Activated CD4-positive, alpha-beta T cell treated with anti-CD3 and anti-CD28 coated beads, Interleukin-2, Interleukin-6, amounts not matched to agents 100 ng/mL and 50 ng/mL, durations not matched to agents 16 hours and 8 hours (primary cell): ENCODE data around the gene SRRM4.

Experiments used
- DNase-seq: peaks from one replicate; pipeline ENCODE4 v3.0.0-alpha.2; 2020

SRRM4 gene

DNA sequence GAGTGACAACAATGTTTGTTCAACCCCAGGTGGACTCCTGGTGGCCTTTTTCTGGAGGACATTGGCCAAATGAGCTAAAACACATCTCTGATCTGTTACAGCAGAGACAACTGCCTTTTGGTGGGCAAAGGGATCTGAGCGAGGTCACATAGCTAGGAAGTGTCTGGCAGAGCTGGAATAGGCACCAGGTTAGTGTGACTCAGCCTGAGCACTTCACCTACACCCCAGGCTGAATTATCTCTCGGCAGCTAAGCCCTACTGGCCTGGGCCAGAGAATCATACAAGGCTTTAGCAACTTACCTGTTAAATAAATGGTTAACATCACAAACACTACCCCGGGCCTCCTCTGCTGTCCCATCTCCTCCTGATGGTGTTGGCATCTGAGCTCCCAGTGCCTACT, 147.2 kb downstream of the SRRM4 start:
- DNase-seq, result no peak

DNA sequence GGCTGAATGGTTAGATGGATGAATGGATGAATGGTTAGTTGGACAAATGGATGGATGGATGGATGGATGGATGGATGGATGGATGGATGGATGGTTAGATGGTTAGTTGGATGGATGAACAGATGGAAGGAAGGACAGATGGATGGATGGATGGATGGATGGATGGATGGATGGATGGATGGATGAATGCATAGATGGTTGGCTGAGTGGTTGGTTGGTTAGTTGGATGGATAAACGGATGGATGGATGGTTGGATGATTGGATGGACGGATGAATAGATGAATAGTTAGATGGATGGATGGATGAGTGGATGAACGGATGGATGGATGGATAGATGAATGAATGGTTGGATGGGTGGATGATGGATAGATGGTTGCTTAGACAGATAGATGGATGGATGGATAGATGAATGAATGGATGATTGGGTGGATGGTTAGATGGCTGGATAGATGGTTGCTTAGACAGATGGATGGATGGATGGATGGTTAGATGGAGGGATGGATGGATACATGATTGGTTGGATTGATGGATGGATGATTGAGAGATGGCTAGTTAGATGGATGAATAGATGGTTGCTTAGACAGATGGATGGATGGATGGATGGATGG, 148.6 kb downstream of the SRRM4 start:
- no peak for DNase-seq

DNA sequence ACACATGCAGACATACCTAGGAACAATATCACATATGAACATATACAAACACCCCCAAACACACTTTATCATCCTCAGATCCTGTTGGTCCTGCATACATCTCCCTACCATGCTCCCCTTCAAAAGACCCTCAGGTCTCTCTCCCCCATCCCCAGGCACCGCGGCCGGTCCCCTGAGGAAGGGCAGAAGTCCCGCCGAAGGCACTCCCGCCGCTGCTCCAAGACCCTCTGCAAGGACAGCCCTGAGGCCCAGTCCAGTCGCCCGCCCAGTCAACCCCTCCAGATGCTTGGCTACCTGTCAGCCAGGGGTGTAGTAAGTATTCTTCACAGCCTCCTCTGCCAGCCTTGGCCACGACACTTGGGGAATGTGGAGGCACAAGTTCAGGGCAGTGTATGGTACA, 149.2 kb downstream of the SRRM4 start:
- no peak for DNase-seq

DNA sequence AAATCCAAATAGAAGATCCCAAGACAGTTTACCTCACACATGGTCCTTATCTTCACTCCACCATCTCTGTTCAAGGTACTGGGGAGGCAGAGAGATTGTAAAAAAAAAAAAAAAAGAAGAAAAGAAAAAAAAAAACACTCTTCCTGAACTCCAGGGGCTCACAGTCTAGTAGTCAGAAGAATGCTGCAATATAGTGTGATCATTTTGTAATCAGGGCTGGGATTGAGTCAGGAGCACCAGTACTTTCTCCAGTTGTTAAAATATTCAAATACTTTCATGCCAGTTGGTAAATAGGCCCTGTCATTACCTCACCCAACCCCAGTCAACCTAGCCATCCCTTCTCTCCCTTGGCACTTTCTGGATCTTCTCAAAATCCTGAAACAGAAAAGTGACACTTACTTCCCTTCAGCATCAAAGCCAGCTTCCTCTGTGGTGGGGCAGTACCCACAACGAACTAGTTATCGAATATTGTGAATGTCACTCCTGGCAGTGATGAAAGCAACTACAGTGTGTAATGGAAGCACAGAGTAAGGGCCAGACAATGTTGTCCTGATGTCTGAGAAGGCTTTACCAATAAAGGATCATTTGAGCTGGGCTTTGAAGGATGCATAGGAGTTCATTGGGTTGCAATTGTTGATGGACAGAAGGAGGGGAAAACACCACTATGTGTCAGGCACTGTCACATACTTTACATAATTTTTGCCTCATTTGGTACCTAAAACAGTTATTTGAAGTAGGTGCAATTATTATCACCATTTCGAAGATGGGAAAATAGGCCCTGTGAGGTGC, 153.1 kb downstream of the SRRM4 start:
- DNase-seq, result no peak

DNA sequence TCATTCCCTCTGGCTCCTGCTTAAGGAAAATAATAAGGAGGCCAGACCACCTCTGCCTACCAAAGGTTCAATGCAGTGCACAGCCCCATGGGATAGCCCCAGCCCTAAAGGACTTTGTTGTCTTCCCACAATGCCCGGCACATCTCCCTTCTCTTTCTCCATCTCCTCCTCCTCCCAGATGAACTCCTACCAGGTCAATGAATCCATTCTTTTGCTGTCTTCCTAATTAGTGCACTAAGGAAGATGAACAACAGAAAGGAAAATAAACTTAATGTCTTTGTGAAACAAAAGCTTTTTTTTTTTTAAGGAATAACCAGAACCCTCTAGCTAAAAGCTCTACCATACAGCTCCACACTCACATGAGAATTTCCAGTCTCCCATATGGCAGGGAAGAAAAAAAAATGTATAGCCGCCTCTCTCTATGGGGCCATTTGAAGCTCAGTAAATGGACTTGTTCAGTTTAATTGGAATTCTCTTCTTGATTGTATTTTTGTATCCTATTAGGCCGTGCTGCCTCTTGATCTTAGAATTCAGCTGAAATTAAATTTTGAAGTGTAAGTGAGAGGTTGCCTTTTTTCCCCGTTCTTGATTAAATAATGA, 155.6 kb downstream of the SRRM4 start:
- DNase-seq, result no peak

DNA sequence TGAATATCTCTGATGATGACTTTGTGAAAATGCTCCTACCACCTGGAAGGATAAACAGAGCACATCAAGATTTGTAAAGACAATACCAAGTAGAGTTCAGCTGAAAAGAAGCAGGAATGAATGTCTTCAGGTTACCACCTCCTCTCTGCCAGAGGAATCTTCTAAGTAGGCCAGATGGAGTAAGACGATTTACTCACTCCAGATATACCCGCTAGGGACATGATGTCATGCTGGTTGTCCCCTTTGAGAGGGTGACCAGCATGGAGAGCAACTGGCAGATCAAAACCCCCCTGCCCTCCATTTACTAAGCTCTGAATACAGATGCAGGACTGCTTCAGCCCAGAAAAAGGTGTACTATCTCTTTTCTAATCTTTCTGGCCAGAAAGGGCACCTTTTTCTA, 158.1 kb downstream of the SRRM4 start:
- no peak for DNase-seq

DNA sequence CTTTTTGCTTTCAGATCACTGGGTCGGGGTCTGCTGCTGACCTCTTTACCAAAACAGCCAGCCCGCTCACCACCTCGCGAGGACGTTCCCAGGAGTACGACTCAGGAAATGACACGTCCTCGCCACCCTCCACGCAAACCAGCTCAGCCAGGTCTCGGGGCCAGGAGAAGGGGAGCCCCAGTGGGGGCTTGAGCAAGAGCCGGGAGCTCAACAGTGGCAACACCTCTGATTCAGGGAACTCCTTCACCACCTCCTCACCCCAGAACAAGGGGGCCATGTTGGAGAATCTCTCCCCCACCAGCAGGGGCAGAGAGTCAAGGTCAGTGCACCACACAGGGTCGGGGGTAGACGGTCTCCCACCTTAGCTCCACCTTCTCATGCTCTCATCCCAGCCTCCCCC, 164.0 kb downstream of the SRRM4 start:
- DNase-seq, result no peak

DNA sequence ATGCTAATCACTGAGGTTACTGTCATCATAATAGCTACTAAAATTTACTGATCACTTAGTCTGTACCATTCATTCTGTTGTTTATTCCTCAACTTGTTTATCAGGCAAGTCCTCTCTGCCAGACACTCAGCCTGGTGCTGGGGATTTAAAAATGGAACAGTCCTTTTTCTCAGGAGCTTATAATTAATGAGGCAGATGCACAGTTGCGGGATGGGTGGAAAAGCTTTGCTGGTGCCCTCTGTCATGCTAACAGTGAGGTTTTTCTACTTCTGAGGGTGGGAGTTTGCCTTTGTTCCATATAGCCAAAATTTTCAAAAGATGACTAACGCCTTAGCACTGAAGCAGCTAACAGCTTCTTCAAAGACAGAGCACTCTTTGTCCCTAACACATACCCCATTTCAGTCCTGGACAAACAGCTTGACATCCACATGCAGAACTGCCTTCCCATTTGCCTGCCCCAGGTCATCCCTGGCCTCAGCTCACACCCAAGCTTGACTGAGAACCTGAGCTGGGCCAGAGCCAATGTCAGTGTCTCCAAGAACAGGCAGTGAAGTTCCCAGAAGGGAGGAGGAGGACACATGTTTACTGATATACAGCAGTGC, 166.6 kb downstream of the SRRM4 start:
- no peak for DNase-seq

DNA sequence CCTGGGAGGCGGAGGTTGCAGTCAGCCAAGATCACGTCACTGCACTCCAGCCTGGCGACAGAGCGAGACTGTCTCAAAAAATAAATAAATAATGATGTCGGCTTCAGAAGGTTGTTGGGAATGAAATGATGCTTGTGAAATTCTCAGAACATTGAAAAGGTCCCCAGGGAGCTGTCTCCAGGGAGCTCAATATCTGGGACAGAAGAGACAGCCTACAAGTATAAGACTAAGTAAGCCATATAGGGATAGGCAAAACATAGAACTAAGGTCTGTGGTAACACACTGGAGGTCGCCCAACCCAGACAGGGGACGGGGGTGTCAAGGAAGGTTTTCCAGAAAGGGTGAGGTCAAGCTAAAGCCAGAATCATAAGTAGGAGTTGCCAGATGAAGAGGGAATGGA, 167.9 kb downstream of the SRRM4 start:
- no peak for DNase-seq

DNA sequence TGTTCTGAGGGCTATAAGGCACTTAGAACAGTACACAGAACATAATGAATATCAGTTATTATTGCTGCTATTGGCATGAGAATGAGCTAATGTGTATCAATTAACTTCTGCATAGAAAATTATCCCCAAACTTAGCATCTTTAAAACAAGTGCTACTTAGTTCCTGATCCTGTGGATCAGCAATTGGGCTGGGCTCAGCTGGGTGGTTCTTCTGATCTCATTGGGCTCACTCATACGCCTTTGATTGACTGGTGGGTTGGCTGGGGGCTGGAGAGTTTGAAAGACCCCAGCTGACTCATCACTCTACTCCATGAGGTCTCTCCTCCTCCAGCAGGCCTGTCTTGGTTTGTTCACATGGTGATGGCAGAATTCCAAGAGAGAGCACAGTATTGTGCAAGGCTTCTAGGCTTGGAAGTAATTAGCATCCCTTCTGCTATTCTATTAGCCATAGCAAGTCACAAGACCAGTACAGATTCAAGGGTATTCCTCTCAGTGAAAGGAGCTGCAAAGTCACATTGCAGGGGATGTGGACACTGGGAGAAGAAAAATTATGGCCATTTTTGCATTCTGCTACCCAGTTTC, 170.2 kb downstream of the SRRM4 start:
- no peak for DNase-seq

DNA sequence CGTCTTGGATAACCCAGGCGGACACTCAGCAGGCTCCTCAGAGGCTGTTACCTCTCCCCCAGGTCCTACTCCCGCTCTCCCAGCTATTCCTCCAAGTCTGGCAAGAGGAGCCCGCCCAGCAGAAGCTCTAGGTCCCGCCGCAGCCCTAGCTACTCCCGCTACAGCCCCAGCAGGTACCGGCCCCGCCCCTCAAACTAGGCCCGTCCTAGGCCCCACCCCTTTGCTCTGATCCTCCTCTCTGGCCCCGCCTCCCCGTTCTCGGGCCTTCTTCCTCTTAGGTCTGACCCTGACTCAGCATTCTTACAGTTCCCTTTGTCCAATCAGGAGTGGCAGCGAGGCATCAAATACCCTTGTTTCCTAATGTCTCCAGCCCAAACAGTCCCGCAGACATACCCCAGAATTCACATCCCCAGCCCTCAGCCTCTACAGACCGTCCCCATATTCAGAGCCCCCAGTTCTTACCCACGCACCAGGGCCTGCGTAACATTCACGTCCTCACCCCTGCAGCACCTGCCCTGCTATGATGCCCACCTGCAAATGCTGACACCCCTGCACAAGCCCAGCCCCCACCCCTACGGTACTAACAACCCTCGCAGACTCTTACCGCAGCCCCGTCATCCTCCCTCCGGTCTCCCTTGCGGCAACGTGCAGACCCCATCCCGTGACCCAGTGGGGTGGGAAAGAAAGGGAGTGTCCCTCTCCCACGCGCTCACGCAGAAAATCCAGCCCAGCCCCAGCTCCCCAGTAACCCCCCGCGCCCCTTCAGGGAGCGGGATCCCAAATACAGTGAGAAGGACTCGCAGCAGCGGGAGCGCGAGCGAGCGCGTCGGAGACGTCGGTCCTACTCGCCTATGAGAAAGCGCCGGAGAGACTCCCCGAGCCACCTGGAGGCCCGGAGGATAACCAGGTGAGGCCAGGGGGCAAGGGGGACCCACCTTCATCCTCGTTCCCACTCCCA, 172.4 kb downstream of the SRRM4 start:
- peak; percentile 28 for DNase-seq

DNA sequence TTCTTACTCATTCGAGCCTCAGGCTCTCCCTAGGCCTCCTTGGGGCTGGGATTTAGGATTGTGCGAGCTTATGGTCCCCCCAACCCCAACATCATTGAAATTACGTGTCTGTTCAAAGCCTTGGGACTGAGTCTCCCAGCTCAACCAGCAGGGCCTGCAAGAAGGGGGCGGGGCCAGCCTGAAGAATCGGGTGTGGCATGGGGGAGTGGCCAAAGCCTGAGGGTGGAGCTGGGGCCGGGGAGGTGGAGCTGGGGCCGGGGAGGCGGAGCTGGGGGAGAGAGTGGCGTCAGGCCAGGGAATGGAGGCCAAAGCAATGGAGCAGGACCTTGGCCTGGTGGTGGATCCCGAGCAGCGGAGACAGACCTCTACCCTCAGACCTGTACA, 173.1 kb downstream of the SRRM4 start:
- peak; percentile 24 for DNase-seq

DNA sequence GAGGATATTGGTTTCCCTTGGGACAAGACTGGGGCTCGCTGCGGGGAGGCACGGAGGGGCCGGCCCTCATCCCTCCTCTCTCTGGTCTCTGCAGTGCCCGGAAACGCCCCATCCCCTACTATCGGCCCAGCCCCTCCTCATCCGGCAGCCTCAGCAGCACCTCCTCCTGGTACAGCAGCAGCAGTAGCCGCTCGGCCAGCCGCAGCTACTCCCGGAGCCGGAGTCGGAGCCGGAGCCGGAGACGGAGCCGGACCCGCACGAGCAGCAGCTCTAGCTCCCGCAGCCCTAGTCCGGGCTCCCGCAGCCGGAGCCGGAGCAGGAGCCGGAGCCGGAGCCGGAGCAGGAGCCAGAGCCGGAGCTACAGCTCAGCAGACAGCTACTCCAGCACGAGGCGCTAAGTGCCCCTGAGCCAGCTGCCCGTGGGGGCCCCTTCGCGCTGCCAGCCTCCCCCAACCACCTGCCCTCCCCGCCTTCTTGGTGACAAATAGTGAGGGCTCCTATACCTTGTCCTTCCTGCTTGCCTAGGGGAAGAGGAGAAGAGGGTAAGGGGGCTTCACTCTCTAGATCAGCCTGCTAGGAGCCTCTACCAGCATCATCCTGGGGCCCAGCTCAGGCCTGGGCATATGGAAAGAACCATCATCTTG, 175.2 kb downstream of the SRRM4 start:
- no peak for DNase-seq

DNA sequence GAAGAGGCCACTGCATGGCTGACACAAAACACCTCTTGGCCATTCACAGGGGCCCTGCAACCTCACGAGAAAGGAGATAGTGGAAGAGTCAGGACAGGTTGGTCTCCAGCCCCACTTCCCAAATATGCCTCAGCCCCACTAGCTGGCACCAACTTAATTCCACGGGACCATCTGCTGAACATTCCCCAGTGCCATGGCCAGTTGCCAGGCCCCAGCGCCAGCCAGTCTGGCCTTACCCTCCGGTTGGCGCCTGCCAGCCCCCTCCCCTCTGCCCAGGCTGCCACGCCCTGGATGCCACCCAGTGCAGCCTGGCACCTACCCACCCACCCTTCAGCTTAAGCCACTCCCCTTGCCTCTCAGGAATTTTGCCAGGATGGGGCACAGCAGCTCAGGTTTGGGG, 176.2 kb downstream of the SRRM4 start:
- DNase-seq, result no peak

DNA sequence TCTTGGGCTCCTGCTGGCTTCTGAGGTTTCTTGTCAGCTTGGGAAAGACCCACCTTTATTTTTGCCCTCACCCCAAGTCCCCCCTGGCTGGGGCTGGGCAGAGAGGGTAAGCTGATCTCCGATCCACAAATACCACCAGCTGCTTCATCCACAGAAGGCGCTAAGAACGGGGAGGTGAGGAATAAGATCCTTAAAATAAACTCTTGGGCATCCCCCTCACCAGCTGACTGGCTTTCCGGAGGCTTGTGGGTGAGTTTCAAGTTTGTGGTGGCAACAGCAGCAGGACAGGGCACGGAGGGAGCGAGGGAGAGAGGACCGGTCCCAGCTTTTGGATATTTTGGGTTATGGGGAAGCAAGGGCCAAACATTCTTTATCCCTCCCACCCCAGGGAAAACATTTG, 176.6 kb downstream of the SRRM4 start:
- DNase-seq, result no peak

DNA sequence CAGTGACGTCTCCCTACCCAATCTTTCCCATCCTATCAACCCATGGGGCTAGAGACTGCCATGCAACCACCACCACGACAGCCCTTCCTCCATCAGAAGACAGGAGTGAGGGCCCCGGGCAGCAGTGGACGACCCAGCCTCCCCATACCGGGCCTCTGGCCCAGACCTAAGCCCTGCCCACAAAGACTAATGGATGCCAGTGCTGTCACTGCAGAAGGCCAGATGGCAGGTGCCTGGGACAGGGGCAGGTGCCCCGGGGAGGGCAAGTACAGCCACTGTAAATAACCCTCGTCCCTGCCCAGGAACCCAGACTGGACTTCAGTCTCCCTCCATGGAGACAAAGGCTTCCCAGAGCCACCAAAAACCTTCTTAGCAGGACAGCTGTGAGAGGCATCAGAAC, 177.1 kb downstream of the SRRM4 start:
- no peak for DNase-seq

DNA sequence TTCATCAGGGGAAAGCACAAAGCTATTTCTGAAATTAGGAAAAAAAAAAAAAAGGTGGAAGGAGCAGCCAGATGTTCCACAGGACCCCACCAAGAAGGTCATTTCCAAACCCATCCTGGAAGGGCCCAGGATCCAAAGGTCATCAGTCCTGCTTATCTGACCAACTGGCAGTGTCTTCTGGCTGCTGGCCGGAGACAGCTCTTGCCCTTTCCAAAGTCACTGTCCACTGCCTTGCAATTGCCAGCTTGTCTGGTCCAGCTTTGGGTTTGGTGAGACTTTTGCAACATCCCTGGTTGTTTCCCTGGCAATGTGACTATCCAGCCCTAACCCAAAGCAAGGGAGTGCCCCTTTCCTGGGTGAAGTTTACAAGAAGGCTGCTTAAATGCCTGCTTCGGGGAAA, 178.5 kb downstream of the SRRM4 start:
- DNase-seq, result no peak

DNA sequence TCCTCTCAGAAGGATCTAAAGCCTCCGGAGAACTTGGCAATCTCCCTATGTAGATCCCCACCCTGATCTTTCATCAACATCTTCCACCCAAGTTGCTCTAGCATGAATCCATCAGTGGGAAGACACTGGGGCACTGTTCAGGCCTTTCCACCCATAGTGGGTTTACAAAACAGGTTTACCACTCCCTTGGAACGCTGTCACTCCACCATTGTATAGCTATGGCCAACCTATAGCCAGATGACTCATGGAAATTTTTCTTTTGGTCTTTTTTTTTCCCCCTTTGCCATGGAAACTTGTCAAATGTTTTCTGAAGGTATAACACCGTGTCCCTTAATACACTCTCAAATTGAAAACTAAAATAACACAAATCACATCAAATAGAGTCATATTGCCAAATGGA, 186.6 kb downstream of the SRRM4 start:
- no peak for DNase-seq

DNA sequence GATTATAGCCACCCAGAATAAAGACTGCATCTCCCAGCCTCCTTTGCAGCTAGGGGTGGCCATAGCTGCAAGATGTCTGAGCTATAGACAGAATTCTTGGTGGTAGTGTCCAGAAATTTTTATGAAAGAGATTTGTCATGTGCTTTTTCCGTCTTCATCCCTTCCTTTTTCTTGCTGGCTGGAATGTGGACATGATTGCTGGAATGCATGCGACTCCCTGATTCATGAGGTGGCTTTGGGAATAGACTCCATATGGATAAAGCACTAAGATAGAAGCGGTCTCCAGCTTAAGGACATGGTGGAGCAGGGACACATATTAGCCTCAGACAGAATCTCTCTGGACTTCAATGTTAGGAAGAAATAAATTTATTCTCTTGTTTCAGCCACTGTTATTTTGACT, 187.4 kb downstream of the SRRM4 start:
- DNase-seq, result no peak

DNA sequence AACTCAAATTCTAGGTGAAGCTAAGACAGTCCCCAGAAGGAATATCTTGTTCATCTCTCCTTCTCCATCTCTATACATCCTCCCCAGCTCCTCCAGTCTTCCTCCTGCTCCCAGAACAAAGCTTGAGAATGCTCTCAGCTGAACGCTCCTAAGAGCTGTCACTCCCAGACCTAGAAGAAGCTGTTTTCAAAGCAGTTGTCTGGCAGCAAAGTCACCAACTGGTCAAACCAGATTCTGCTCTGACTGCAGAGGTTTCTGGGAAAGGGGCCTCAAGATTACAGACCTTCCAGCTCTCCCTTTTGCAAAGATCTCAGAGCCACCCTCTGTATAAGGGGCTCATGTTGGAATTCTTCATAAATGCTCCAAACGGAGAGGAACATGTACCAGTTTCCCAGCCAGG, 187.8 kb downstream of the SRRM4 start:
- no peak for DNase-seq

DNA sequence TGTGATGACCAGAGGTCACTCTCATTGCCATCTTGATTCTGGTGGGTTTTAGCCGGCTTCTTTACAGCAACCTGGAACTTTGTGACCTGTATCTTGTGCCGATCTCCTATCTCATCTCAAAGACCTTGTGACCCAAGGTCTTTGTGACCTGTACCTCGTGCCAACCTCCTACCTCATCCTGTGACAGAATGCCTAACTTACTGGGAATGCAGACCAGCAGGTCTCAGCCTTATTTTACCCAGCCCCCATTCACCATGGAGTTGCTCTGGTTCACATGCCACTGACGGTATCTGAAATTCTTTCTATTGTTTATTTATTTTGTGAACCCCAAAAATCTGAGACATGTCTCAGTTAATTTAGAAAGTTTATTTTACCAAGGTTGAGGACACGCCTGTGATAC, 189.9 kb downstream of the SRRM4 start:
- DNase-seq, result no peak
